ENCODE results near the gene PLPP7.
"Not testable (repeated sequence)": the region's sequence is repeated elsewhere in the genome, so short reads cannot be mapped to it uniquely, and the experiment has no call there.

Gene PLPP7

DNA sequence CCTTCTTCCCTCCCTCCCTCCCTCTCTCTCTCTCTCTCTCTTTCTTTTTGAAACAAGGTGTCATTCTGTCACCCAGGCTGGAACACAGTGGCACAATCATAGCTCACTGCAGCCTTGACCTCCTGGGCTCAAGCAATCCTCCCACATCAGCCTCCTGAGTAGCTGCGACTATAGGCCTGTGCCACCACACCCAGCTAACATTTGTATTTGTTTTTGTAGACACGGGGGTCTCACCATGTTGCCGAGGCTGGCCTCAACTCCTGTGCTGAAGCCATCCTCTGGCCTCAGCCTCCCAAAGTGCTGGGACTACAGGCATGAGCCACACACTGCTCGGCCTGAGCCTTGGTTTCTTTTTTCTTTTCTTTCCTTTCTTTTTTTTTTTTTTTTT is 45.8 kb downstream of the PLPP7 start:
- DNase-seq, result no peak

DNA sequence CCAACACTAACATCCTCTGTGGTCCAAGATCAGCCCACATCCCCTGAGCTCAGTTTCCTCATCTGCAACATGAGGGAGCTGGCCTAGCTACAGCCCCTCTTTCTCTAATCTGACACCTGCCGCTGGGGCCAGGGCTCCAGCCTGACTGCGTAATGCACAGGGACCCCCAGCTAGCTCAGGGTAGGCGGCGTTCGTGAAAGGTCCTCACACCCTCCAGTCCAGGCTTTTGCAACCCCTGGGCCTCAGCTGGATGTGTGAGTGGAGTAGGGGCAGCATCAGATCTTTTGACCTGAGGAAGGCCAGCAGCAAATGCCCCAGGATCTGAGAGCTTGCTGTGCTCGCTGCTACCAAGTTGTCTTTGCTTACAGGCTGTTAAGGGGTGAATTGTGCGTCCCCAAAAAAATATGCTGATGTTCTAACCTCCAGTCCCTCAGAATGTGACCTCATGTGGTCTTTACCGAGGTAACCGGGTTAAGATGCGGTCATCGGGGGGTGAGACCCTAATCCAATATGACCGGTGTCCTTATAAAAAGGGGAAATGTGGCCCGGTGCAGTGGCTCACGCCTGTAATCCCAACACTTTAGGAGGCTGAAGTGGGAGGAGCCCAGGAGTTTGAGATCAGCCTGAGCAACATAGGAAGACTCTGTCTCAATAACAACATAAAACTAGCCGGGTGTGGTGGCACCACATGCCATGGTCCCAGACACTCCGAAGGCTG is 47.8 kb downstream of the PLPP7 start:
- no peak for DNase-seq

DNA sequence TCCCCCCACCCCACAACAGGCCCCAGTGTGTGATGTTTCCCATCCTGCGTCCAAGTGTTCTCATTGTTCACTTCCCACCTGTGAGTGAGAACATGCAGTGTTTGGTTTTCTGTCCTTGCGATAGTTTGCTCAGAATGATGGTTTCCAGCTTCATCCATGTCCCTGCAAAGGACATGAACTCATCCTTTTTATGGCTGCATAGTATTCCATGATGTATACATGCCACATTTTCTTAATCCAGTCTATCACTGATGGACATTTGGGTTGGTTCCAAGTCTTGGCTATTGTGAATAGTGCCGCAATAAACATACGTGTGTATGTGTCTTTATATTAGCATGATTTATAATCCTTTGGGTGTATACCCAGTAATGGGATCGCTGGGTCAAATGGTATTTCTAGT is 49.7 kb downstream of the PLPP7 start:
- DNase-seq, result not testable (repeated sequence)

DNA sequence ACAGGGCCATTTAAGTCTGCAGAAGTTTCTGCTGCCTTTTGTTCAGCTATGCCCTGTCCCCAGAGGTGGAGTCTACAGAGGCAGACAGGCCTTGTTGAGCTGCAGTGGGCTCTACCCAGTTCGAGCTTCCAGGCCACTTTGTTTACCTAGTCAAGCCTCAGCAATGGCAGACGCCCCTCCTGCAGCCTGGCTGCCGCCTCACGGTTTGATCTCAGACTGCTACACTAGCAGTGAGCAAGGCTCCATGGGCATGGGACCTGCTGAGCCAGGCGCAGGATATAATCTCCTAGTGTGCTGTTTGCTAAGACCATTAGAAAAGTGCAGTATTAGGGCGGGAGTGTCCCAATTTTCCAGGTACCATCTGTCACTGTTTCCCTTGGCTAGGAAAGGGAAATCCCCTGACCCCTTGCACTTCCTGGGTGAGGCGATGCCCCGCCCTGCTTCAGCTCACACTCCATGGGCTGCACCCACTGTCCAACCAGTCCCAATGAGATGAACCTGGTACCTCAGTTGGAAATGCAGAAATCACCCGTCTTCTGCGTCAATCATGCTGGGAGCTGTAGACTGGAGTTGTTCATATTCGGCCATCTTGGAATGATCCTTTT is 55.5 kb downstream of the PLPP7 start:
- not testable (repeated sequence) for DNase-seq

DNA sequence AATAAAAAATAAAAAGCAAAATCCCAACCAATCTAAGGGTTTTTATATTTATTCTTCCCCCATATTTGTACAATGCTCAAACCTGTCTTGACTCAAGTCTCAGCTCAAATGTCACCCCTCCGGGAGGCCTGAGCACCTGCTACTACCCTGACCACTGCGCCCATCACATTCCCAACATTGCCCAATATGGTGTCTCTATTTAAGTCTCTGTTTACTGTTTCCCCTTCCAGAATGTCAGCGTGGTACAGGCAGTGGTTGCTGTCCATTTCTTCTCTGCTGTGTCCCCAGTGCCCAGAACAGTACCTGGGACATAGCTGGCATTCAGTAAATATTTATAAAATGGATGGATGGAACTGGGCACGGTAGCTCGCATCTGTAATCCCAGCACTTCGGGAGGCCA is 57.0 kb downstream of the PLPP7 start:
- no peak for DNase-seq

DNA sequence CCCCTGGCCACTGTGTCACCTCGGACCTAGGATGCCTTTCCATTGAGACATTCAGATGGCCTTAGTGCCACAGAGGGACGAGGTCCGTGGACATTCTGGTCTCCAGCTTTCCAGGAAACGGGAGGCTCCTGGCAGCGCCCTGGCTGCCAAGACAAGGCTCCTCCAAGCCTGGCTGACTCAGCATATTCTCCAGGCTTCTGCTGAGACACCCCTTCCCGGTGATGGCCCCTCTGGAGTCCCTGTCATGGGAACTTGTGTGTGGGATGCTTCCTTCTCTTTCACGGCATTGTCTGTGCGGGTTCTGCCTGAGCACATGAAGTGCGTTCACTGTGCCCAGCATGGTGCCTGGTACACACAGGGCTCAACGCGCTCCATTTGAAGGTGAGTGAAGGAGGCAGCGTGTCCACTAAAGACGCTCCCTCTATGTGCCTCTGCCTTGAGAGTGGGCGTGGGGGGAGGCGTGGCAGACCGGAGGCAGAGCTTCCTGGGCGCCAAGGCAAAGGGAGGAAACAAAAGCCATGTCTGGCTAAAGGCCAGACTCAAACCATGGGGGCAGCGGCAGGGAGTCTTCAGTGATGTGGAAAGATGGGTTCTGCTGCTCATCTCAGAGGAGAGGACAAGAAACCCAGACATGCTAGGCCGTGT is 58.0 kb downstream of the PLPP7 start:
- no peak for DNase-seq

DNA sequence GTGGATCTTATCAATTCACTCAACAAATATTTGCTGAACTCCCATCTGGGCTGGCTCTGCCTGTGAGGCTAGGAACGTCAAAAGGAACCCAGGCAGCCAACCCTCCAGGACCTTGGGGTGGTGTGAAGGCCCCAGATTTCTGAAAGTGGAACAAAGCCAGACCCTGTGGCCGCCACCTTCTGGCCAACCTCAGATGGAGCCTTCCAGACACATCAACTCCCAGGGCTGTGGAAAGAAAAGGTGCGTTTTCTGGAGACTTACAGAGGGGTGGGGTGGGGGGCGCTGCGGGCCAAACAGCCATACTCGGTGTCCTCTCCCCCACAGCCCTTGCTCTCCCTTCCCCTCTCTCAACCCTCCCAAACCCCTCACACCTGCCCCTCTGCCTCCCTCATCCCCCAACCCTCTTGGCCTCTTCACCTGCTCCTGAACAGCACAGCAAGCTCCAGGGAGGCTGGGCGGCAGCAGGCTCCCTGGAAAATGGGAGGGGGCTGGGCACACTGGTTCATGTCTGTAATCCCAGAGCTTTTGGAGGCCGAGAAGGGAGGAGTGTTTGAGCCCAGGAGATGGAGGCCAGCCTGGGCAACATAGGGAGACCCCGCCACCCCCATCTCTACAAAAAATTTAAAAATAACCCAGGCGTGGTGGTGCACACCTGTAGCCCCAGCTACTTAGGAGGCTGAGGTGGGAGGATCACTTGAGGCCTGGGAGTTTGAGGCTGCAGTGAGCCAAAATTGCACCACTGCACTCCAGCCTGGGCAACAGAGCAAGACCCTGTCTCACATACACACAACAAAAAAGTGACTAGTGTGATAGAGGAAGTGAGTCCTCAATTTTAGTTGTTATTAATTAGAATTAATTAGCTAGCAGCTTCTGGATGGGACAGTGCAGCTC is 59.4 kb downstream of the PLPP7 start:
- DNase-seq, result no peak

DNA sequence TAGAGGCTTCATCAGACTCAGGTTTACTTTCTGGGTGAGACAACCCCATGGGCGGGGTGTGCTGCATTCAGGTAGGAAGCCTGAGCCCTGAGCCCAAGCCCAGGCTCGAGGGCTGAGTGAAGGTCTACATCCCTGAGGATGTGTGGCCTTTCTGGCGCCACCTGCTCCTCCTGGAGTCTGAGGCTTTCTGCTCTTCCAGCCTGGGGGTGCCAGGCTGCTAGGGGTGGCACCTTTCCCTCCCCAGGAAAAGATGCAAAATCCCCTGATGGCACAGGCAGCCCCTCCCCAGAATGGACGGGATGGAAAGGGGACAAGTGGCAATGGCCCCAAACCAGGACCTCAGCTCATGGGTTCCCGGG is 60.0 kb downstream of the PLPP7 start:
- DNase-seq, result no peak

DNA sequence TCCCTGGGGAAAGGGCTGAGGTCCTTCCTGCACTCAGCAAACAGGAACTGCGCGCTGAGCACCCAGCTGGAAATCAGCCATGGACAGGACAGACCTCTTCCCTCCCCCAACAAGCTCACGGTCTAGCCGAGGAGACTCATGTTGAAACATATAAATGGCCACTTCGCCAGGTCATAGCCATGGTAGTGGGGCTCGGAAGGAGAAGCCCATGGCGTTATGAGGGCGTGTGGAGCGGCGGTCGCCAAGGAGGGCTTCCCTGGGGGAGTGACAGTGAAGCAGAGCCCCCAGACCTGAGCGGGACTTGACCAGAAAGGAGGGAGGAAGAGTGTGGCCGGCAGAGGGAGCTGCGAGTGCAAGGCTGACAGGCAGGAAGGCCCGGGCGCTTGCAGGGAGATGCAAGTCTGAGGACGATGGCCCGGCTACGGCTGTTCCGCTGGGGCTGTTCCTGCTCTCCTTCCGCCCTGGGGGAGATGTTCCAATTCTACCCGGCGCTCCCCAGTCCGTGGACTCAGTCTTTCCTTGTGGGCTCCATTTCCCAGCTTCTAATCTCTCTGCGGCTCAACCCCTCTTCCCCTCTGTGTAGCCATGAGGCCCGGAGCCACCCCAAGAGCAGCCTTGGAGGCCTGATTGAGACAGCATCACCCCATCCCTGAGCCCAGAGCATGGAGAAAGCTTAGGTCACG is 60.5 kb downstream of the PLPP7 start:
- DNase-seq, result peak in 1 of 2 experiments; percentile 52

DNA sequence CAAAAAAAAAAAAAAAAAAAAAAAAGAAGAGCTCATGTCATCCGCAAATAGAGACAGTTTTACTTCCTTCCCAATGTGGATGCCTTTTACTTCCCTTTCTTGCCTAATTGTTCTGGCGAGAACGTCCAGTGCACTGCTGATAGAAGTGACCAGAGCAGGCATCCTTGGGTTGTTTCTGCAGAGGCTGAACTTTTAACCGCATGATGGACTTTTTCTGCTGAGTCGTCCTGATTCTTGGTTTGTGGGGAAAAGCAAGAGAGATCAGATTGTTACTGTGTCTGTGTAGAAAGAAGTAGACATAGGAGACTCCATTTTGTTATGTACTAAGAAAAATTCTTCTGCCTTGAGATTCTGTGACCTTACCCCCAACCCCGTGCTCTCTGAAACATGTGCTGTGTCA is 67.0 kb downstream of the PLPP7 start:
- not testable (repeated sequence) for DNase-seq

DNA sequence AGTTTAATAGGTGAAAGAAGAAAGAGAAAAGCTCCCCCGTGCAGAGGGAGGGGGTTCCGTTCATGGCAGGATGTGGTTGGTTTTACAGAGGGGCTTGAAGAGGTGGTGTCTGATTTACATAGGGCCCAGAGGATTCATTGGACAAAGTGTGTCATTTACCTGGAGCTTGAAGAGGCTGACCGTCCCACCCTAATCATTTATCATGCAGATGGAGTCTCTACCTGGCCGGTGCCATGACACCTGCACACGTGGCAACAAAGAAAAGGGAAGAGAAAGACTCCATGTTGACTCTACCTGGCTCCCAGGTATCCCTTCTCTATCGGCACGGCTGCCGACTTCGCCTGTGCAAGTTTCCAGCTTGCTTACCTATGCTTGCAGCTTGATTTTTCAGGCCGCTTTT is 69.0 kb downstream of the PLPP7 start:
- DNase-seq, result no peak
